ENCODE data around the gene OGT. TPM values are rescaled to one million over a fixed set of nuclear protein-coding genes. Genes with fewer than 3 reads are reported as not detected.
"Not testable (repeated sequence)": the region's sequence is repeated elsewhere in the genome, so short reads cannot be mapped to it uniquely, and the experiment has no call there.

OGT gene
- polyA plus RNA-seq, 1 of the 3 experiments (the other 2 are of a cell fraction) = 77.0 TPM

GRCh38 chrX:71510161-71510560 is 22.7 kb upstream of the OGT start (continued):
- TF ChIP-seq CTCF (IDR thresholded peaks at IDR 0.05) (no peak), NFIC (IDR thresholded peaks at IDR 0.05; ENCODE audit: borderline replicate concordance) (no peak), FOXM1 (IDR thresholded peaks at IDR 0.05; ENCODE audit: low read depth) (no peak), NRF1 (IDR thresholded peaks at IDR 0.05; ENCODE audit: low read depth, low read length) (no peak)

- CTCF ChIA-PET = interaction anchor here (0.6 kb wide), 1 partner anchor 177 kb away, joined by 3 read pairs; no protein-coding TSS in a partner anchor
- 43% methylated on average over 3 of the region's 4 CpGs for WGBS (ENCODE audit: low lambda C conversion rate)
- H3K4me3 ChIP-seq (ENCODE audit: low read depth in 2 of 2, low read length in 1 of 2); DNase-seq; H2AFZ ChIP-seq (ENCODE audit: low read depth); H4K20me1 ChIP-seq (ENCODE audit: insufficient read depth); H3K4me1 ChIP-seq (ENCODE audit: control insufficient read depth in 1 of 2, insufficient read depth in 2 of 2, low read depth in 1 of 2, low read length in 1 of 2); H3F3A ChIP-seq (replicated peaks; ENCODE audit: insufficient read depth); H3K4me2 ChIP-seq; H3K79me2 ChIP-seq (ENCODE audit: insufficient read depth); H3K9ac ChIP-seq; H3K27ac ChIP-seq (ENCODE audit: low read depth in 2 of 2, low read length in 1 of 2); POLR2A ChIA-PET; H3K36me3 ChIP-seq (replicated peaks in 1 of 2; ENCODE audit: control insufficient read depth in 1 of 2, insufficient read depth in 2 of 2, low read length in 1 of 2); H3K9me3 ChIP-seq; H3K9me2 ChIP-seq; H3K27me3 ChIP-seq (ENCODE audit: insufficient read depth): not testable (repeated sequence)
Observed at GRCh38 chrX:71513731-71514130, 19.2 kb upstream of the OGT start.

GRCh38 chrX:71514367-71515037 is 18.4 kb upstream of the OGT start:
- no peak overlapping the region for H3K4me3 ChIP-seq (ENCODE audit: low read depth in 2 of 2, low read length in 1 of 2)
- ChIA-PET POLR2A (no interaction called here), CTCF (interaction anchor here (0.6 kb wide), 1 partner anchor 178 kb away, joined by 3 read pairs; no protein-coding TSS in a partner anchor)
- no peak overlapping the region for H2AFZ ChIP-seq (ENCODE audit: low read depth)
- H3K9me3 ChIP-seq = no peaks in the 10 kb centered on the region
- no peak for DNase-seq
- H3K27ac ChIP-seq (ENCODE audit: low read depth in 2 of 2, low read length in 1 of 2) = no peak overlapping the region
- no peak overlapping the region for H3K9ac ChIP-seq
- no peak overlapping the region for H3K4me2 ChIP-seq
- 41% methylated on average over 5 of the region's 5 CpGs for WGBS (ENCODE audit: low lambda C conversion rate)
- H4K20me1 ChIP-seq (ENCODE audit: insufficient read depth) = no peaks in the 10 kb centered on the region
- no peaks in the 10 kb centered on the region for H3K4me1 ChIP-seq (ENCODE audit: control insufficient read depth in 1 of 2, insufficient read depth in 2 of 2, low read depth in 1 of 2, low read length in 1 of 2)
- H3K27me3 ChIP-seq (ENCODE audit: insufficient read depth) = no peaks in the 10 kb centered on the region; the same call in 1 of the 2 replicates
- no peaks in the 10 kb centered on the region for H3K36me3 ChIP-seq (replicated peaks in 1 of 2; ENCODE audit: control insufficient read depth in 1 of 2, insufficient read depth in 2 of 2, low read length in 1 of 2)
- H3K9me2 ChIP-seq = no peaks in the 10 kb centered on the region
- no peaks in the 10 kb centered on the region for H3K79me2 ChIP-seq (ENCODE audit: insufficient read depth)
- no peaks in the 10 kb centered on the region for H3F3A ChIP-seq (replicated peaks; ENCODE audit: insufficient read depth)
- TF ChIP-seq TEAD4 (IDR thresholded peaks at IDR 0.05; ENCODE audit: borderline replicate concordance, insufficient read depth) (no peak), CHD2 (IDR thresholded peaks at IDR 0.05; ENCODE audit: low read length, partially characterized antibody) (no peak), MAX (IDR thresholded peaks at IDR 0.05; ENCODE audit: low read depth) (no peak), USF2 (IDR thresholded peaks at IDR 0.05; ENCODE audit: borderline replicate concordance, low read depth, low read length) (no peak), SIN3A (IDR thresholded peaks at IDR 0.05; ENCODE audit: borderline replicate concordance, low read depth, low read length) (no peak), REST (IDR thresholded peaks at IDR 0.05; ENCODE audit: low read depth, low read length) (no peak), EP300 (IDR thresholded peaks at IDR 0.05; ENCODE audit: borderline replicate concordance in 1 of 2, low read depth in 1 of 2, low read length in 1 of 2) (no peak), POLR2AphosphoS5 (IDR thresholded peaks at IDR 0.05; ENCODE audit: low read depth, low read length) (no peak)
